NB4 (cell line): Measurements from ENCODE around the gene MYOM1.
"Not testable (repeated sequence)": the region's sequence is repeated elsewhere in the genome, so short reads cannot be mapped to it uniquely, and the experiment has no call there.

Experiments used
- DNase-seq: peaks from one replicate; pipeline ENCODE4 v3.0.0; 2010; ENCODE audit warnings: low read depth
- H3K4me3 ChIP-seq: one replicate; pipeline ENCODE4 v1.5.1; 2011; ENCODE audit warnings: mild to moderate bottlenecking, low read depth, low read length, moderate library complexity
- MYC ChIP-seq: IDR thresholded peaks from 2 replicates; pipeline ENCODE4 v1.6.1; 2011; ENCODE audit warnings: low read depth, low read length
- POLR2A ChIP-seq: IDR thresholded peaks from 2 replicates; pipeline ENCODE4 v1.6.1; 2011; ENCODE audit warnings: mild to moderate bottlenecking; ENCODE audit not compliant: insufficient read length; ENCODE audit errors: extremely low read depth
- TF ChIP-seq, protein P1 (sequence below): IDR thresholded peaks from 2 replicates; pipeline ENCODE4 v1.6.1; 2011; ENCODE audit warnings: low read depth, low read length
- TF ChIP-seq, protein P2 (sequence below): IDR thresholded peaks from one replicate; pipeline ENCODE4 v1.5.1; 2012; ENCODE audit warnings: low read depth, low read length

Gene MYOM1

DNA sequence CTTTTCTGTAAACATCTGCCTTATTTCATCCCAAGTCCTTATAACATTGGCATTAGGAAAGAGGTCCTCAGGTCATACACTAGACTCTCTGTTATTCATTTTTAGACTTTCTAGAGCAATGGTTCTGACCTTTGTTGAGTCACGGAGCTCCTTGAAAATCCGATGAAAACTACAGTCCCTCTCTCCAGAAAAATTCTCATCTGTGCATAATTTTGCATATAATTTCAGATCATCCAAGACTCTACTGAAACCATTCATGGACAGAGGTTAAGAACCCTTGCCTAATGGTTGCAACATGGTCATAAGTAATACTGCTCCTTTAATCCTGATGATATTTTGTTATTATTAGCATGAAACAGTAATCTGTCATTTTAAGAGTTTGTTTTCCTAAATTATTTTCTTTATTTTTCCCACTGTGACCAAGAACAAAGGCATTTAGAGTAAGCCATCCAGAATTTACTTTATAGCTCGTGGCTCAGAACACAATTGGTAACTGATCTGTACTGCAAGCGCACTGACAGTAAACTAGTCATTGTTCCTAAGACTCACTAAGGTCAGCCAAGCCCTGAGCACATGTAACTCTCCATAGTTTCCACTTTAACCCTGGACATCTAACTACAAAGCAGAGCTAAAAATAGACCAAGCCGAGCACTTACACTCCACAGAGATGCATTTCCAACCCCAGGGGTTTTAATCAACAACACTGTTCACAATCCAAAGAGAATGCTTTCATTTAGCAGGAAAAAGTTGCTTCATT is 8.4 kb downstream of the MYOM1 start:
- TF ChIP-seq, protein P1, sequence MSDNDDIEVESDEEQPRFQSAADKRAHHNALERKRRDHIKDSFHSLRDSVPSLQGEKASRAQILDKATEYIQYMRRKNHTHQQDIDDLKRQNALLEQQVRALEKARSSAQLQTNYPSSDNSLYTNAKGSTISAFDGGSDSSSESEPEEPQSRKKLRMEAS: no peak
- TF ChIP-seq MYC: no peak
- TF ChIP-seq POLR2A: no peak
- TF ChIP-seq, protein P2, sequence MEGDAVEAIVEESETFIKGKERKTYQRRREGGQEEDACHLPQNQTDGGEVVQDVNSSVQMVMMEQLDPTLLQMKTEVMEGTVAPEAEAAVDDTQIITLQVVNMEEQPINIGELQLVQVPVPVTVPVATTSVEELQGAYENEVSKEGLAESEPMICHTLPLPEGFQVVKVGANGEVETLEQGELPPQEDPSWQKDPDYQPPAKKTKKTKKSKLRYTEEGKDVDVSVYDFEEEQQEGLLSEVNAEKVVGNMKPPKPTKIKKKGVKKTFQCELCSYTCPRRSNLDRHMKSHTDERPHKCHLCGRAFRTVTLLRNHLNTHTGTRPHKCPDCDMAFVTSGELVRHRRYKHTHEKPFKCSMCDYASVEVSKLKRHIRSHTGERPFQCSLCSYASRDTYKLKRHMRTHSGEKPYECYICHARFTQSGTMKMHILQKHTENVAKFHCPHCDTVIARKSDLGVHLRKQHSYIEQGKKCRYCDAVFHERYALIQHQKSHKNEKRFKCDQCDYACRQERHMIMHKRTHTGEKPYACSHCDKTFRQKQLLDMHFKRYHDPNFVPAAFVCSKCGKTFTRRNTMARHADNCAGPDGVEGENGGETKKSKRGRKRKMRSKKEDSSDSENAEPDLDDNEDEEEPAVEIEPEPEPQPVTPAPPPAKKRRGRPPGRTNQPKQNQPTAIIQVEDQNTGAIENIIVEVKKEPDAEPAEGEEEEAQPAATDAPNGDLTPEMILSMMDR: no peak
- H3K4me3 ChIP-seq: no peak overlapping the region
- no peak for DNase-seq

GRCh38 chr18:3209859-3210569 is 9.8 kb downstream of the MYOM1 start:
- DNase-seq: no peak
- TF ChIP-seq, protein P1: no peak
- TF ChIP-seq MYC (no peak), POLR2A (no peak)
- TF ChIP-seq, protein P2: no peak
- H3K4me3 ChIP-seq: no peak overlapping the region

DNA sequence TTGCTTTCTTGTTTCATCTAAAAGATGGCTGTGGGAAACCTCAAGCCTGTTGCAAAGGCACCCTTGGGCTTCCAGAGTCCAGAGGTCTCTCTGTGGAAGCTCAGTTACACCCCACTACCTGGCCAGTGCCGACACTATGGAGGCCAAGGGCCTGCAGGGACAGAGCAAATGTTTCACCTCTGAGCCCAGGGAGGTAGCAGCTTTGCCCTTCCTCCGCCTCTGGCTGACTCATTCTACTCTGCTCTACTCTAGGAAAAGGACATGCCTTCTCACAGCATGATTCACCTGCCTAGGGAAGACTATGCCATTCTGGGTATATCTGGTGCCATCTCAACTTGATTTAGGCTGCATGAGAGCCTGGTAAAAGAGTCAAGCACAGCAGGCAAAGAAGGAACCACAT is 12.2 kb downstream of the MYOM1 start:
- no peak for DNase-seq
- no peak for TF ChIP-seq POLR2A

GRCh38 chr18:3205239-3205638 is 14.5 kb downstream of the MYOM1 start:
- DNase-seq: no peak
- no peak for TF ChIP-seq MYC
- TF ChIP-seq, protein P2: no peak
- no peak for TF ChIP-seq POLR2A
- TF ChIP-seq, protein P1: no peak
- no peak overlapping the region for H3K4me3 ChIP-seq

More for the DNA sequence above, 12.2 kb downstream of the MYOM1 start:
- no peak overlapping the region for H3K4me3 ChIP-seq

GRCh38 chr18:3199942-3200645 is 19.7 kb downstream of the MYOM1 start:
- no peak overlapping the region for H3K4me3 ChIP-seq
- TF ChIP-seq POLR2A: no peak
- TF ChIP-seq, protein P1: no peak
- TF ChIP-seq, protein P2: no peak
- TF ChIP-seq MYC: no peak
- no peak for DNase-seq

GRCh38 chr18:3198260-3198860 is 21.4 kb downstream of the MYOM1 start:
- not testable (repeated sequence) for H3K4me3 ChIP-seq, DNase-seq
